GM21737 (cell line): ENCODE measurements around the gene ACTL7B.
"Not testable (repeated sequence)": the region's sequence is repeated elsewhere in the genome, so short reads cannot be mapped to it uniquely, and the experiment has no call there.

Source experiments
- ATAC-seq: cut with Tn5 transposase; IDR thresholded peaks from one replicate; pipeline ENCODE4 v1.9.1; 2021; ENCODE audit warnings: mild to moderate bottlenecking, moderate library complexity; ENCODE audit not compliant: unreplicated experiment

Gene ACTL7B

GRCh38 chr9:108874058-108874788 is 18.4 kb upstream of the ACTL7B start:
- ATAC-seq: no peak

- ATAC-seq: no peak
These were observed 13.4 kb upstream of the ACTL7B start for GRCh38 chr9:108869092-108869725.

- ATAC-seq: no peak
These were observed 12.0 kb upstream of the ACTL7B start for GRCh38 chr9:108867829-108868228.

- no peak for ATAC-seq
These were observed 11.3 kb upstream of the ACTL7B start for GRCh38 chr9:108867116-108867515.

- ATAC-seq: no peak
These were observed 10.2 kb upstream of the ACTL7B start for GRCh38 chr9:108866001-108866420.

- no peak for ATAC-seq
These were observed 9.3 kb upstream of the ACTL7B start for GRCh38 chr9:108865037-108865436.

- ATAC-seq: no peak
These were observed 8.7 kb upstream of the ACTL7B start for GRCh38 chr9:108864446-108864845.

- ATAC-seq: no peak
These were observed 8.1 kb upstream of the ACTL7B start for GRCh38 chr9:108863891-108864290.

GRCh38 chr9:108861997-108862396 is 6.2 kb upstream of the ACTL7B start, which contains the start of gene ACTL7A:
ACTL7A (plus strand) TSS chr9:108862266; CDS start chr9:108862323, 57 bp downstream.
- no peak for ATAC-seq

GRCh38 chr9:108861464-108861863 is 5.7 kb upstream of the ACTL7B start:
- ATAC-seq: no peak

GRCh38 chr9:108860764-108861163 is 5.0 kb upstream of the ACTL7B start:
- ATAC-seq: no peak

- no peak for ATAC-seq
These were observed 4.6 kb upstream of the ACTL7B start for GRCh38 chr9:108860354-108860753.

GRCh38 chr9:108859459-108860114 is 3.8 kb upstream of the ACTL7B start:
- no peak for ATAC-seq

GRCh38 chr9:108857572-108857971 is 1.8 kb upstream of the ACTL7B start:
- ATAC-seq: no peak

- no peak for ATAC-seq
These were observed 278 bp downstream of the ACTL7B start for GRCh38 chr9:108855529-108855886.

GRCh38 chr9:108854641-108855528 is 901 bp downstream of the ACTL7B start:
- no peak for ATAC-seq

GRCh38 chr9:108854094-108854493 is 1.7 kb downstream of the ACTL7B start:
- no peak for ATAC-seq

- no peak for ATAC-seq
These were observed 3.7 kb downstream of the ACTL7B start for GRCh38 chr9:108852079-108852478.

- no peak for ATAC-seq
These were observed 4.6 kb downstream of the ACTL7B start for GRCh38 chr9:108851138-108851537.

- ATAC-seq: no peak
These were observed 5.4 kb downstream of the ACTL7B start for GRCh38 chr9:108850293-108850897.

- ATAC-seq: not testable (repeated sequence)
These were observed 7.5 kb downstream of the ACTL7B start for GRCh38 chr9:108848296-108848695.
